ENCODE measurements around the gene OR2AT4. TPM values are rescaled to one million over a fixed set of nuclear protein-coding genes. Genes with fewer than 3 reads are reported as not detected.
"Not testable (repeated sequence)": the region's sequence is repeated elsewhere in the genome, so short reads cannot be mapped to it uniquely, and the experiment has no call there.

OR2AT4 gene
- total and polyA plus RNA-seq, 2 experiments from 2014 or later: not detected

DNA sequence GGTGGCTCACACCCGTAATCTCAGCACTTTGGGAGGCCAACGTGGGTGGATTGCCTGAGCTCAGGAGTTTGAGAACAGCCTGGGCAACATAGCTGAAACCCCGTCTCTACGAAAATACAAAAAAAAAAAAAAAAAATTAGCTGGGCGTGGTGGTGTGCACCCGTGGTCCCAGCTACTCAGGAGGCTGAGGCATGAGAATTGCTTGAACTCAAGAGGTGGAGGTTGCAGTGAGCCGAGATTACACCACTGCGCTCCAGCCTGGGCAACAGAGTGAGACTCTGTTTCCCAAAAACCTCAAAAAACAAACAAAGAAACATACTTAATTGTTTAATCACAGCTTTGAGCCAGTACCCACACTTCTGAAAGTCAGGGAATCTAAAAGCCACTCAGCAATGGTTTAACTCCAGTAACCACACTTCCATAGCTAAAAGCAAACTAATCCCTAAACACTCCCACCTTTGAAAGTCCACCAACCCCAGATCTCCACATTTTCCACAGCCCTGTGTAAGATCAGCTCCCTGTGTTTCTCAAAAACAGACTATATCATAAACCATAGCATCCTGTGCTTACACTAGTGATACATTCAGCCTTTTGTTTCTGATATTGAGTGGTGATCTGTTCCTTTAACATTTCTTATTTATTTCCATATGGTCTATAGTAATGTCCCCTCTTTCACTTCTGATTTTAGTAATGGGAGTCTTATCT lies 4.9 kb upstream of the OR2AT4 start:
- no peaks in the 10 kb centered on the region for H3K4me1 ChIP-seq (ENCODE audit: low read depth)
- H3K36me3 ChIP-seq: no peaks in the 10 kb centered on the region
- H3K27ac ChIP-seq: no peak overlapping the region
- no peaks in the 10 kb centered on the region for H3K27me3 ChIP-seq
- DNase-seq (ENCODE audit: low read depth in 1 of 2, low spot score in 1 of 2): no peak
- TF ChIP-seq, protein P1, sequence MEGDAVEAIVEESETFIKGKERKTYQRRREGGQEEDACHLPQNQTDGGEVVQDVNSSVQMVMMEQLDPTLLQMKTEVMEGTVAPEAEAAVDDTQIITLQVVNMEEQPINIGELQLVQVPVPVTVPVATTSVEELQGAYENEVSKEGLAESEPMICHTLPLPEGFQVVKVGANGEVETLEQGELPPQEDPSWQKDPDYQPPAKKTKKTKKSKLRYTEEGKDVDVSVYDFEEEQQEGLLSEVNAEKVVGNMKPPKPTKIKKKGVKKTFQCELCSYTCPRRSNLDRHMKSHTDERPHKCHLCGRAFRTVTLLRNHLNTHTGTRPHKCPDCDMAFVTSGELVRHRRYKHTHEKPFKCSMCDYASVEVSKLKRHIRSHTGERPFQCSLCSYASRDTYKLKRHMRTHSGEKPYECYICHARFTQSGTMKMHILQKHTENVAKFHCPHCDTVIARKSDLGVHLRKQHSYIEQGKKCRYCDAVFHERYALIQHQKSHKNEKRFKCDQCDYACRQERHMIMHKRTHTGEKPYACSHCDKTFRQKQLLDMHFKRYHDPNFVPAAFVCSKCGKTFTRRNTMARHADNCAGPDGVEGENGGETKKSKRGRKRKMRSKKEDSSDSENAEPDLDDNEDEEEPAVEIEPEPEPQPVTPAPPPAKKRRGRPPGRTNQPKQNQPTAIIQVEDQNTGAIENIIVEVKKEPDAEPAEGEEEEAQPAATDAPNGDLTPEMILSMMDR (IDR thresholded peaks at IDR 0.05; ENCODE audit: low read depth, low read length): no peak
- no peak overlapping the region for H3K4me3 ChIP-seq
- no peaks in the 10 kb centered on the region for H3K9me3 ChIP-seq (ENCODE audit: low read depth)

DNA sequence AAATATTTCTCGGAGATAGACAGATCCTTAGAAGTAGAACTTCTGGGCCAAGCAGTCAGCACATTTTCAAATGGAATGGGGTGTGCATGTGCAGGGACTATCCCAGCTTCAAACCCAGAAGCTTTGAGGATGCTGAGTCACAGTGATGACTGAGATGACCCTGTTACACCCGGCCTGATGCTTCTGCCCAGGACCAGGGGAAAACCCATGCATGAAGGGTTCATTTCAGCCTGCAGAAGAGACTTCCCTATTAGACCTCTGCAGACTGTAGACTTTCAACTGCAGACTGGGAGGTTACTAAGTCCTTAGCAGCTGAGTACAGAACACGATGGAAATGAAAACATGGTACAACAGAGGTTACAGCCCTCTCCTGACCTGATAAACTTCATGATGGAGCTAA lies 3.6 kb upstream of the OR2AT4 start:
- Histone ChIP-seq H3K27me3 (no peaks in the 10 kb centered on the region), H3K4me1 (ENCODE audit: low read depth) (no peaks in the 10 kb centered on the region), H3K4me3 (no peak overlapping the region), H3K9me3 (ENCODE audit: low read depth) (no peaks in the 10 kb centered on the region), H3K27ac (no peak overlapping the region), H3K36me3 (no peaks in the 10 kb centered on the region)
- TF ChIP-seq, protein P1 (IDR thresholded peaks at IDR 0.05; ENCODE audit: low read depth, low read length): no peak
- DNase-seq (ENCODE audit: low read depth in 1 of 2, low spot score in 1 of 2): peak in 1 of 2 donors; percentile 15

DNA sequence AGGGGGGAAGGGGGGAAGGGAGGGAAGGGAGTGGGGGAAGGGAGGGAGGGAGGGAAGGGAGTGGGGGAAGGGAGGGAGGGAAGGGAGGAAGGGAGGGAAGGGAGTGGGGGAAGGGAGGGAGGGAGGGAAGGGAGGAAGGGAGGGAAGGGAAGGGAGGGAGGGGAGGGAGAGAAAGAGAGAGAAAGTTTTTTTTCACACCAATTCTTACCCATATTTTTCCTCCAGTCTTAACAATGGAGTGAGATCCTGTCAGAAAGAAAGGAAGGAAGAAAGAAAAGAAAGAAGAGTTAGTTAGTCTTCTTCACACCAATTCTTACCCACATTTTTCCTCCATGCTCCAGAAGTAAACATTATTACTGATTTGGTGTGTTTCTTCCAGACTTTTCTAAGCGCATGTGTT lies 3.0 kb upstream of the OR2AT4 start:
- TF ChIP-seq, protein P1 (IDR thresholded peaks at IDR 0.05; ENCODE audit: low read depth, low read length): no peak
- Histone ChIP-seq H3K36me3 (no peaks in the 10 kb centered on the region), H3K27ac (no peak overlapping the region), H3K27me3 (no peaks in the 10 kb centered on the region), H3K4me3 (no peak overlapping the region), H3K9me3 (ENCODE audit: low read depth) (no peaks in the 10 kb centered on the region), H3K4me1 (ENCODE audit: low read depth) (no peaks in the 10 kb centered on the region)
- no peak for DNase-seq (ENCODE audit: low read depth in 1 of 2, low spot score in 1 of 2)

DNA sequence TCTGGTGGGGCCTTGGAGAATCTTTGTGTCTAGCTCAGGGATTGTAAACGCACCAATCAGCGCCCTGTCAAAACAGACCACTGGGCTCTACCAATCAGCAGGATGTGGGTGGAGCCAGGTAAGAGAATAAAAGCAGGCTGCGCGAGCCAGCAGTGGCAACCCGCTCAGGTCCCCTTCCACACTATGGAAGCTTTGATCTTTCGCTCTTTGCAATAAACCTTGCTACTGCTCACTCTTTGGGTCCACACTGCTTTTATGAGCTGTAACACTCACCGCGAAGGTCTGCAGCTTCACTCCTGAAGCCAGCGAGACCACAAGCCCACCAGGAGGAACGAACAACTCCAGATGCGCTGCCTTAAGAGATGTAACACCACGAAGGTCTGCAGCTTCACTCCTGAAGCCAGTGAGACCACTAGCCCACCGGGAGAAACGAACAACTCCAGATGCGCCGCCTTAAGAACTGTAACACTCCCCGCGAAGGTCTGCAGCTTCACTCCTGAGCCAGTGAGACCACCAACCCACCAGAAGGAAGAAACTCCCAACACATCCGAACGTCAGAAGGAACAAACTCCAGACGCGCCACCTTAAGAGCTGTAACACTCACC lies 2.3 kb upstream of the OR2AT4 start:
- not testable (repeated sequence) for DNase-seq (ENCODE audit: low read depth in 1 of 2, low spot score in 1 of 2)

DNA sequence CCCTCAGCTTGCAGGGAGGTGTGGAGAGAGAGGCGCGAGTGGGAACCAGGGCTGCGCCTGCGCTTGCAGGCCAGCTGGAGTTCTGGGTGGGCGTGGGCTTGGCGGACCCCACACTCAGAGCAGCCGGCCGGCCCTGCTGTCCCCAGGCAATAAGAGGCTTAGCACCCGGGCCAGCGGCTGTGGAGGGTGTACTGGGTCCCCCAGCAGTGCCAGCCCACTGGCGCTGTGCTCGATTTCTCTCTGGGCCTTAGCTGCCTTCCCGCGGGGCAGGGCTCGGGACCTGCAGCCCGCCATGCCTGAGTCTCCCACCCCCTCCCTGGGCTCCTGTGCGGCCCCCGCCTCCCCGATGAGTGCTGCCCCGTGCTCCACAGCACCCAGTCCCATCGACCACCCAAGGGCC lies 1.5 kb upstream of the OR2AT4 start:
- H3K36me3 ChIP-seq; H3K9me3 ChIP-seq (ENCODE audit: low read depth); H3K27me3 ChIP-seq; H3K27ac ChIP-seq; DNase-seq (ENCODE audit: low read depth in 1 of 2, low spot score in 1 of 2); H3K4me3 ChIP-seq; H3K4me1 ChIP-seq (ENCODE audit: low read depth): not testable (repeated sequence)

More for the DNA sequence above, 2.3 kb upstream of the OR2AT4 start:
- H3K27ac ChIP-seq; H3K4me1 ChIP-seq (ENCODE audit: low read depth); H3K9me3 ChIP-seq (ENCODE audit: low read depth); H3K4me3 ChIP-seq; H3K36me3 ChIP-seq; H3K27me3 ChIP-seq: not testable (repeated sequence)

DNA sequence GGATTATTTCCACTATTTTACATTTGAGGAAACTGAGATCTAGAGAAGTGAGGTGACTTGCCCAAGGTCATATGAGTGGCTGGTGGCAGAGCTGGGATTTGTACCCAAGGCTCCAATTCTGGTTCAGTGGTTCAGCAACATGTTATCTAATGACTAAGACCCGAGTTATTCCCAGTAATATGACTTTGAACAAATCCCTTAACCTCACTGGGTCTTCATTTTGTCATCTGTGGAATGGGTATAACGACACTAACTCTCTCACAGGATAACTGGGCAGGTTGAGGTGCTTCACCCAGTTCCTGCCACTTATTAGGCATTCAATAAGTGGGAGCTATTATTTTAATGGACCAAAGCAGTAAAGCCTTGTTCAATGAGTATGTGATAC lies 489 bp upstream of the OR2AT4 start:
- Histone ChIP-seq H3K27me3 (no peaks in the 10 kb centered on the region), H3K9me3 (ENCODE audit: low read depth) (no peaks in the 10 kb centered on the region), H3K27ac (no peak overlapping the region), H3K4me3 (no peak overlapping the region), H3K4me1 (ENCODE audit: low read depth) (no peaks in the 10 kb centered on the region), H3K36me3 (no peaks in the 10 kb centered on the region)
- DNase-seq (ENCODE audit: low read depth in 1 of 2, low spot score in 1 of 2): no peak
- TF ChIP-seq, protein P1 (IDR thresholded peaks at IDR 0.05; ENCODE audit: low read depth, low read length): no peak

DNA sequence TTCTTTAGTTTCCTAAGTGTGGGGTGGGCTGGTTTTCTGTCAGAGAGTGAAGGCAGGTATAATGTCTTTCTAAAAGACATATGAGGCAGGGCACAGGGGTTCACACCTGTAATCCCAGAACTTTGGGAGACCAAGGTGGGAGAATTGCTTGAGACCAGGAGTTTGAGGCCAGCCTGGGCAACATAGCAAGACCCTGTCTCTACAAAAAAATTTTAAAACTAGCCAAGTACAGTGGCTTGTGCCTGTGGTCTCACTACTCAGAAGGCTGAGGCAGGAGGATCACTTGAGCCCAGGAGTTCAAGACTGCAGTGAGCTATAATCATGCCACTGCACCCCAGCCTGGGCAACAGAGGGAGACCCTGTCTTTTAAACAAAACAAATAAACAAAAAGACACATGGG lies 2.3 kb downstream of the OR2AT4 start:
- DNase-seq (ENCODE audit: low read depth in 1 of 2, low spot score in 1 of 2); H3K27ac ChIP-seq; H3K4me3 ChIP-seq; H3K36me3 ChIP-seq; H3K4me1 ChIP-seq (ENCODE audit: low read depth); H3K9me3 ChIP-seq (ENCODE audit: low read depth); H3K27me3 ChIP-seq: not testable (repeated sequence)
